ENCODE results near the gene IFITM10. TPM values are rescaled to one million over a fixed set of nuclear protein-coding genes. Genes with fewer than 3 reads are reported as not detected.

Gene IFITM10
- total RNA-seq, 1 donor from 2014 or later, result 0.77 TPM

GRCh38 chr11:1766719-1767398, 16.5 kb upstream of the IFITM10 start:
- peak; percentile 20 for DNase-seq
- intact Hi-C loops (cut with micrococcal nuclease), result no loop called here
- ATAC-seq, result no peak

- DNase-seq, result peak; percentile 24
Observed at GRCh38 chr11:1765871-1766718, 15.7 kb upstream of the IFITM10 start.

DNA sequence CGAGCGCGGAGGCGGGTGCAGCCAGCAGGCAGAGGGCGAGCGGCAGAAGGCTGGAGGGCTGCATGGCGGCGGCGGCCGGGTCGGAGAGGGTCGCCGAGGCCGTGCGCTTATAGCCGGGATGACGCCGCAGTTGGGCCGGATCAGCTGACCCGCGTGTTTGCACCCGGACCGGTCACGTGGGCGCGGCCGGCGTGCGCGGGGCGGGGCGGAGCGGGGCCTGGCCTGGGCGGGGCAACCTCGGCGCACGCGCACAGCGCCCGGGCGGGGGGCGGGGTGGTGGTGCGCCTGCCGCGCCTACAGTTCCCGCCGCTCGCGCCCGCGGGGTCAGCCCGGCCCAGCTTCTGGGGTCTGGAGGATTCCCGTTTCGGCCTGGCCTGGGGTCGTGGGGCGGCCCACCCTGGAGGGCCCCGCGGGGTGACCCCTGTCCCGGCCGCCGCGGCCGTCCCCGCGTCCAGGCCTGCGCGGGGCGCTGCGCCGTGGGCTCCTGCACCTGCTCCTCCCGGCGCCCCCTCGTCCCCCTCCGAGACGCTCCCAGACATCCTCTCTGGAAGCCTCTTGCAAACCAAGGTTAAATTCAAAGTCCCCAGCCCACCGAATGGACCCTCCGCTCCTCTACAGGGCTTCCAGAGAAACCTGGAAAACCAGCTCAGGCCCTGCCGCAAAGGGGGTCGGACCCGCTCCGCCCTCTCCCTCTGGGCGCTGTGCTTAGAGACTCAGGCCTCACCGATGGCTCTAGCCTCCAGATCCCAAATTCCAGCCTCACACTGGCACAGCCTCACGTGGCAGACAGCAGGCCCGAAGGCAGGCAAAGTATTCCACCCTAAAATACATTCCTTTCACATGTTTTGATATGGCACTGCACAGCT, 13.6 kb upstream of the IFITM10 start, which contains the start of gene CTSD:
Gene CTSD (minus strand): TSS at position 132 of the 866 bp plus-strand sequence. CDS start 68 bp downstream, at position 64.
- intact Hi-C loops (cut with micrococcal nuclease), result no loop called here
- peak; percentile 96 for DNase-seq

More at GRCh38 chr11:1765871-1766718, 15.7 kb upstream of the IFITM10 start:
- intact Hi-C loops (cut with micrococcal nuclease), result no loop called here
- ATAC-seq, result no peak

DNA sequence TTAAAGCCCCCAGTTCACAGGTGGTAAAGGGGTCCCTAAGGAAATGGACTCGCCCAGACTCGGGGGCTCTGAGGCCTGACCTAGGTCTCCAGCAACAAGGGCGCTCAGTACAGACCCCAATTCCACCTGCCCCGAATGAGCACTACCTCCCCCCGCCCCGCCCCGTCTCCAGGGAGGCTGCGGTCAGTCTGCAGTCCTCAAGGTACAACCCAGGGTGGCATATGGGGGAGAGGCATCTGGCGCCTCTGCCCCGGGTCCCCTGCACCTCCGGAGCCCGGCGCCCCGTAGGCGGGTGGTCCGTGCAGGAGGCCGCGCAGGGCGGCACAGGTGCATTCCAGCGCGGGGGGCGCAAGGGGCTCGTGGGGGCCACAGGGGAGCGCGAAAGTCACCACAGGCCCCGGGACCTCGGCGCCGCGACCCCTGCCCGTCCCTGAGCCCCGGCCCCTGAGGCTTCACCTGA, 13.0 kb upstream of the IFITM10 start:
- DNase-seq, result no peak
- intact Hi-C loops (cut with micrococcal nuclease), result no loop called here
- ATAC-seq, result no peak

More for the DNA sequence above, 13.6 kb upstream of the IFITM10 start, which contains the start of gene CTSD:
- peak; percentile 74 for ATAC-seq

GRCh38 chr11:1762537-1763302, 12.3 kb upstream of the IFITM10 start:
- intact Hi-C loops (cut with micrococcal nuclease), result no loop called here
- peak; percentile 21 for ATAC-seq
- peak; percentile 64 for DNase-seq

GRCh38 chr11:1761857-1762536, 11.6 kb upstream of the IFITM10 start:
- intact Hi-C loops (cut with micrococcal nuclease), result no loop called here
- DNase-seq (peak; percentile 37), ATAC-seq (no peak)

DNA sequence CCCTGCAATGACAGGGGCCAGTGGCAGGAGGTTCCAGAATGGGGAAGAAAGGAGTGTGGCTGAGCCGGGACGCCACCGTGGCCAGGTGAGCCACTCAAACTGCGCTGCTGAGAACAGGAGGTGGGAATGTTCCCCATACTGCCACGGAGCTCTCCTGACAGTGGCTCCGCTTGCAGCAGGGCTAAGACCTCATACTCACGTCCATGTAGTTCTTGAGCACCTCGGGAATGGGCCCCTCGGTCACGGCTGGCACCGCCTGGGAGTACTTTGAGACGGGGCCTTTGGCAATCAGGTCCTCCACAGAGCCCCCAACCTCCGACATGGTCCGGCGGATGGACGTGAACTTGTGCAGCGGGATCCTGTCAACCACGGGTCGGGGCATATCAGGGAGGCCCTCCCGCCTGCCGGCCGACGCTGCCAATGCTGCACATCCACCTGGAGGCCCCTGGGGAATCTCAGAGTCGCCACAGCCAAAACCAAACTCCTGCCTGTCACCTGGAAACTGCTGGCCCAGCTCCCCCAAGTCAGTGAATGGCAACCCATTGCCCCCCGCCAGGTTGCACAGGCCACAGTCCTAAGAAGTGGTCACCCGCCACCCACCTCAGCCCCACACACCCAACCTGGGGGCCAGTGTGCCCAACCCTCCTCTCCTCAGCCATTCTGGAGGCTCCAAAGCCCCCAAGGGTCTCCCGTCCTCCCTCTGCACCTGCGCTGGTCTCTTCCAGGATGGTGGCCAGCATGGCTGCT, 10.9 kb upstream of the IFITM10 start:
- ATAC-seq (no peak), DNase-seq (peak; percentile 40)
- intact Hi-C loops (cut with micrococcal nuclease), result no loop called here

DNA sequence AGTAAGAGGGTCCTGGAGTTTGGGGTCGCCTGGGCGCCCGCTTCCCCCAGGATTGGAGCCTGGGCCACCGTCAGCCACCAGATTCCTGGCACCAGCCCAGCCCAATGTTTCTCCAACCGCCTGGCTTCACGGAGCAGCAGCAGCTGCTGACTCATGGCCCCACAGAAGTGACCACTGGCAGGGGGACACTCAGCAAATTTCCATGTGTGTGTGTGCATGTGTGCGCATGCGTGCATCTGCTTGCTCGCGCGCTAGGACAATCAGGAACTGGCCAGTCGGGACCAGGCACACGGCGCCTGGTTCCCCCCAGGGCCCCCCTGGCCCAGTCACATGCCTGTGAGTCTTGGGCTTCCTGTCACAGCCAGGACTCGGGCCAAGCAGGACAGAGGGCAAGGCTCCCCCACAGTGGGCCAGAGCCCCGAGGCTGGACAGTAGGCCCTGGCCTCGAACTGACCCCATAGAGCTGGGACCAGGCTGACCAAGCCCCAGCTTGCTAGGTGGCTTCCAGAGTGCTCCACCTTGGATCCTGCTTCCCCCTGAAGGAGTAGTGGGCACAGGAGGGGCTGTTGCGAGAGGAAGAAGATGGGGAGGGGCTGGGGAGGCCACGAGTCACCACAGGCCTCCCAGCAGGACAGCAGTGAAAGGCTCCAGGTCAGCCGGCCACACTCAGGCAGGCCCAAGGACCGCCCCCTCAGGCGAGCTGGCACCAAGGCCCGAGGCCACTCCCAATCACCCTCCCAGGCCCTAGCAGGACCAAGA, 10.1 kb upstream of the IFITM10 start:
- ATAC-seq (peak; percentile 65), DNase-seq (peak; percentile 94)
- intact Hi-C loops (cut with micrococcal nuclease), result no loop called here

DNA sequence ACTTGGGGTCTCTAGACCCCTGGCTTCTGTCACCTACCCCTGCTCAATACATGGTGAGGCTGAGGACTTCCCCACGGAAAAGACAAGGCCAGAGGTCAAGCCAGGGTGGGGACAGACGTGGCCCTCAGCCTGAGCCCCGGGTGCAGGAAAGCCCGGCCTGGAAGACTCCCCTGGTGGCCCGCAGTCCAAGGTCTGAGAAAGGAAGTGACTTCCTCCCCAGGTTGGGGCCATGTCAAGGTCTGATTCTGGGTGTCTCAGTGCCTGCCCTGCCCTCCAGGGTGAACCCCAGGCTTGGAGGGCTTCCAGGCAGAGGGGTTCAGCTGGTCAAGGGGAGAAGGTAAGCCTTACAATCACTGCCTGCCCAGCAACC, 9.4 kb upstream of the IFITM10 start:
- ATAC-seq (no peak), DNase-seq (no peak)
- intact Hi-C loops (cut with micrococcal nuclease), result no loop called here

GRCh38 chr11:1759151-1759850, 8.9 kb upstream of the IFITM10 start:
- DNase-seq (peak; percentile 30), ATAC-seq (no peak)
- intact Hi-C loops (cut with micrococcal nuclease), result no loop called here

- no peak for DNase-seq
- ATAC-seq, result no peak
- intact Hi-C loops (cut with micrococcal nuclease), result no loop called here
Observed at GRCh38 chr11:1758611-1759150, 8.3 kb upstream of the IFITM10 start.

DNA sequence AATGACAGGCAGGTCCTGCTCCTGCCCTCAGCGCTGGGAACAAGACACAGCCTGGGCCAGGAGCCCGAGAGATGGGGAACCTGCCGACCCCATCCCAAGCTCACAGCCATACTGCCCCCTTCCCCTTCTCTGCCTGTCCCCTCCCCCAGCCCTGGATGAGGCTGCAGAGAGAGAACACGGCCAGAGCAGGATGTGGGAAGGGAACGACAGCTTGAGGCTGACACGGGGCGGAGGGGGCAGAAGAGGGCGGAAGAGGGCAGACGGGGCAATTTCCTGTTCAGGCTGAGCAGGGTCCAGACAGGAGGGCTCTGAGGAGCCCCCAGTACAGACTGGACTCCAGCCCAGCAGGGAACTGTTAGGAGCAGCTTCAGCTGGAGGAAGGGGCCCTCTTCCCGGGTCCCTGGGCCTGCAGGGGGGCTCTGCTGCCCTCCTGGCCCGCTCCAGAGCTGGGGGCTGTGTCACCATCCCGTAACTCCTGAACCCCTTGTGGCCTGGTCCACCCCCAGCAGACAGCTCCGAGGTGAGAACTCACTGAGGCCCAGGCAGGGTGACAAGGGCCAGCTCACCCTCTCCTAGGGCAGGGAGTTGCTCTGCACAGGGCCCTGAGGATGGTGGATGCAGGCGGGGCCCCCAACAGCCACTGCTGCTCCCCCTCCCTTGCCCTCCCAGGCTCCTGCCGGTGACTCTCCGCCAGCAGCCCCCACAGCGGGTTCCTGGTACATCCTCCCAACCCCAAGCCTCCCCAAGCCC, 7.6 kb upstream of the IFITM10 start:
- DNase-seq (no peak), ATAC-seq (no peak)
- intact Hi-C loops (cut with micrococcal nuclease), result no loop called here

DNA sequence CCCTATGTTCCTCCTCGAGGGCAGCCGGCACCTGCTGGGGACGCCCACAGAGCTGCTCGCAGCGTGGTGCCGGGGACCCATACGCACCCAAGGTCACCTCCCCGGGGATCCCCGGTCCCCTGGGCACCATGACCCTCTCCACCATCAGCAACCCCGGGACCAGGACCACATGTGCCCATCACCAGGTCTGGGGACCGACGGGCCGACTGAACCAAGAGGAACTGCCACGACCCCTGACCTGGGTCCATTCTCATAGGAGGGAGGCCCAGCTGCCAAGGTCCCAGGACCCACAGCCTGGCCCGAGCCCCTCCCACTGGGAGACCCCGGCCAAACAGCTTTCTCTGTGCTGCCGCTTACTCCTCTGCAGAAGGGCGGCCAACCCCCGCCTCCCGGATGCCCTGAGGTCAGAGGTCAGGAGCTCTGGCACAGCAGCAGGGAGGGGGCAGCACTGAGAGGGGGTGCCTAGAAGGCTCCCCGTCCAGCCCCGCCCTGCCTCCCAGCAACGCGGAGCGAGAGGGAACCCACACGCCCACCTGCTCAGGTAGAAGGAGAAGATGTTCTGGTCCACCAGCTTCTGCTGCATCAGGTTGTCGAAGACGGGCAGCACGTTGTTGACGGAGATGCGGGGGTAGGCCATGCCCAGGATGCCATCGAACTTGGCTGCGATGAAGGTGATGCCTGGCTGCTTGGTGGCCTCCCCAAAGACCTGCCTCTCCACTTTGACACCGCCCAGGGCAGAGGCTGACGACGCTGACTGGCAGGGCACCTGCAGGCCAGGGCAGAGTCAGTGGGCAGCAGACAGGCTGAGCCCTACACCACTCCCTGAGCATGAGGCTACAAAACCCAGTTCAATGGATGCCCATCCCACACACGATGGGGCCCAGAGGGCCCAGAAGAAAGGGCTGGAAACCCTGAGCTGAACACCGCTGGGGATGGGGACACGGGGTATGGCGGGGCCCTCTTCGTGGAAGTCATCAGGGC, 6.7 kb upstream of the IFITM10 start:
- ATAC-seq, result no peak
- peak; percentile 32 for DNase-seq
- intact Hi-C loops (cut with micrococcal nuclease), result no loop called here

All from left ventricle myocardium superior (tissue), 1 donor.